Esophagus squamous epithelium (tissue), 4 donors: ENCODE measurements around the gene GPR26.

Experiments
- POLR2A ChIP-seq, 4 donors: fragments of 450-650 bp; IDR thresholded peaks; one replicate each; pipeline ENCODE4 v1.6.1; 2017; ENCODE audit warnings: antibody characterized with exemption in 4 of 4, mild to moderate bottlenecking in 4 of 4, moderate library complexity in 3 of 4
- TF ChIP-seq, protein P1 (sequence below), 6 experiments: fragments of 450-650 bp in 4 of 6; fragments of 200-600 bp in 2 of 6; sonication (generic) in 2 of 6; IDR thresholded peaks; one replicate each; pipeline ENCODE4 v1.5.1; 2016 to 2019; ENCODE audit warnings: antibody characterized with exemption in 6 of 6, mild to moderate bottlenecking in 4 of 6, moderate library complexity in 4 of 6

DNA sequence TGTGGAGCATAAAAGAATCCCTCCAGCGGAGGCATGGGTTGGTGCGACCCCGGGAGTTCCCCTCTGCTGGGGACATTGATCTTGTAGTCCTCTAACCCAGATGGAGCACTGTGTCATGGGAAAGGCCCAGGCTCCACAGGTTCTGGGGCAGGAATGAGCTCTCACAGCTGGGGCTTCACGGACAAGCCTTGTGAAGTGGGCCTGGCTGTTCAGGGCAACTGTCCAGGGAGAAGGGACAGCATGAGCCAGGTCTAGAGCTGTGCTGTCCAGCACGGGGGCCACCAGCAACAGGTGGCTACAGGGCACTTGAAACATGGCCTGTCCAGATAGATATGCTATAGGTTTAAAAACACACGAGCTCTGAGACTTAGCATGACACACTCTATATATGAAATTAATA lies 11.4 kb downstream of the GPR26 start:
- TF ChIP-seq, protein P1, sequence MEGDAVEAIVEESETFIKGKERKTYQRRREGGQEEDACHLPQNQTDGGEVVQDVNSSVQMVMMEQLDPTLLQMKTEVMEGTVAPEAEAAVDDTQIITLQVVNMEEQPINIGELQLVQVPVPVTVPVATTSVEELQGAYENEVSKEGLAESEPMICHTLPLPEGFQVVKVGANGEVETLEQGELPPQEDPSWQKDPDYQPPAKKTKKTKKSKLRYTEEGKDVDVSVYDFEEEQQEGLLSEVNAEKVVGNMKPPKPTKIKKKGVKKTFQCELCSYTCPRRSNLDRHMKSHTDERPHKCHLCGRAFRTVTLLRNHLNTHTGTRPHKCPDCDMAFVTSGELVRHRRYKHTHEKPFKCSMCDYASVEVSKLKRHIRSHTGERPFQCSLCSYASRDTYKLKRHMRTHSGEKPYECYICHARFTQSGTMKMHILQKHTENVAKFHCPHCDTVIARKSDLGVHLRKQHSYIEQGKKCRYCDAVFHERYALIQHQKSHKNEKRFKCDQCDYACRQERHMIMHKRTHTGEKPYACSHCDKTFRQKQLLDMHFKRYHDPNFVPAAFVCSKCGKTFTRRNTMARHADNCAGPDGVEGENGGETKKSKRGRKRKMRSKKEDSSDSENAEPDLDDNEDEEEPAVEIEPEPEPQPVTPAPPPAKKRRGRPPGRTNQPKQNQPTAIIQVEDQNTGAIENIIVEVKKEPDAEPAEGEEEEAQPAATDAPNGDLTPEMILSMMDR (IDR thresholded peaks at IDR 0.05), result no peak
- TF ChIP-seq POLR2A (IDR thresholded peaks at IDR 0.05), result no peak
